ENCODE results near the gene PHLPP1. TPM values are rescaled to one million over a fixed set of nuclear protein-coding genes. Genes with fewer than 3 reads are reported as not detected.
"Not testable (repeated sequence)": the region's sequence is repeated elsewhere in the genome, so short reads cannot be mapped to it uniquely, and the experiment has no call there.

PHLPP1 gene
- total RNA-seq, 1 donor from 2014 or later: 5.1 TPM

DNA sequence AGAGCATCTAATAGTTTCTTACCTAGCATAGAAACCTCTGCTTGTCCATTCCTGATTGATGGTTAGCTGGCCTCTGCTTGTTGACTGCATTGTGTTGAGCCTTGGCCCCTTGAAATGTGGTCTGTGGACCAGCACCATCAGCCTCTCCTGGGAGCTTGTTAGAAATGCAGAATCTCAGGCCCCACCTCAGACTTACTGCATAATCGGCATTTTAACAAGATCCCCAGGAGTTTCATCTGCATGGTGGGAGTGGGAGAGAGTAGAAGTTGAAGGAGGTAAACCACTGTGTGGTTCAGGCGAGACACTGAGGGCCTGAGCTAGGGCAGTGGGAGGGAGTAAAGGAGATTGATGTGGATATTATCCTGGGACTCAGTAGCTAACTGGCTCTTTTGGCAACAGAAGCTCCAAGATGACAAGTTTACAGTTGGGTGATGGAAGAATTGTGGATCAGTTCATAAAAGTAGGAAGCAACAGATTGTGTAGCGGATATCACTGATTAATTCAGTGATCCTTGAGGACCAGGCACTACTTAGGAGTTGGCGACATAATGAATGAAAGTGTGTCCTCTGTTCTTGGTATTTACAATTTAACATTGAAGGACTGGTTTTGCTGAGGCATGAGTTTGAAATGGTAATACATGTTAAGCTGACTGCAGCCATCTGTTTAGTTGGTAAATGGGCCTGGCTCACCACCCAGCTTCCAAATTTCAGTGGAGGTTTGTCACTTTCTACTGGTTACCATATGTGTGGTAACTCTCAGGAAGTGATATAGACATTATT lies 20.9 kb downstream of the PHLPP1 start:
- intact Hi-C loops (cut with DNase I): no loop called here
- no peak for ATAC-seq

DNA sequence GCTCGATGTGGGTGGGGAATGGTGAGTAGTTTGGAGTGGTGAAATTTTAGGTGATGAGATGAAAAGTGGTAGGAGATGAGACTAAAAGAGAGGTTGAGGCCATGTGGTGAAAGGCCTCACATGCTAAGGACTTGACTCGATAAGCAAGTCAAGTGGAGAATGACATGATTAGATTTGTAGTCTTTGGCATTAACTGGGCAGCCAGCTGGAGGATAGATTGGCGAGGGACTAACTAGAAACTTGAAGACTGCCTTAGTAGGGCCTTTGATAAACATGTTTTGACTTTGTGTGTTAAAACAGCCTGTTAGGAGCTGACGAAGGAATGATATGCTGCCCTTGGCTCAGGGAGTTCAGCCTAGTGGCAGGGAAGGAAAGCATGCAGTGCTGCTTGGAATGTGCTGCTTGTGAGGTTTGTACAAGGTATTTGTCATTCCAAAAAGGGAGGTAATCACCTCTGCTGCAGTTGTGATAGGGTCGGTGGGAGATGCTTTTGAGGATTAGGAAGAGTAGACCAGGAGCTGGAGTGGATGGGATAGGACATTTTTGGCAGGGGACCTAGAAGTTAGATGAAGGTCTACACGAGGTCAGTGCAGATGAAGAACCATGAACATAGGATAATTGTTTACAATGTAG lies 22.0 kb downstream of the PHLPP1 start:
- intact Hi-C loops (cut with DNase I): no loop called here
- no peak for DNase-seq (ENCODE audit: missing footprints)
- no peak for ATAC-seq

More for the DNA sequence above, 20.9 kb downstream of the PHLPP1 start:
- DNase-seq (ENCODE audit: missing footprints): no peak

DNA sequence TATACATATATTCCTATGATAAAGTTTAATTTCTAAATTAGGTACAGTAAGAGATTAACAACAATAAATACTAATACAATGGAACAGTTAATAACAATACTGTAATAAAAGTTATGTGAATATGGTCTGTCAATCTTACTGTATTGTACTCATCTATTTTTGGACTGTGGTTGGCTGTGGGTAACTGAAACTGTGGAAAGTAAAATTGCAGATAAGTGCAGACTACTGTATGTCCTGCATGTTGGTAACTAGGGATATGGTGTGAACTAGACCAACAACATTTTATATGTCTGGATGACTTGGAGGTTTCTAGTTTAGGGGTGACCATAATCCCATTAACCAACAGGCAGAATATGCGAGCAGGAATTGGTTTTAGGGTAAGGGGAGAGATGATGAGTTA lies 23.3 kb downstream of the PHLPP1 start:
- ATAC-seq (no peak), DNase-seq (ENCODE audit: missing footprints) (no peak)
- intact Hi-C loops (cut with DNase I): no loop called here

DNA sequence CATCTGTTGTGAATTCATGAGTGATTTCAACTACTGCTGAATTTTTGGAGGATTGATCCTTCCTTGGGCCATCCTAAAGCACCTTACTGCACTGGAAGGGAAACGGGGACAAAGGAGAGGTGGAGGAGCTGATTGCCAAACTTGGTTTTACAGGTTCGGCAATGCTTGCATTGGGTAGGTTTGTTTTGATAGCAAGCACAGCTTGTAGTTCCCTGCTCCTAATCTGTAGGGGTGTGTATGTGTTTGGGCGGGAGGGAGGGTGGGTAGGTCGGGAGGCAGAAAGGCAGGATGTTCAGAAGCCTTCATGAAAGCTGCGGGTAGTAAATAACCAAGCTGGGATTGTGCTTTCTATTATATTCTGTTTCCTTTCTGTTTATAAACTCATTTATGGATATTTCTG lies 24.6 kb downstream of the PHLPP1 start:
- no peak for DNase-seq (ENCODE audit: missing footprints)
- ATAC-seq: no peak
- intact Hi-C loops (cut with DNase I): no loop called here

DNA sequence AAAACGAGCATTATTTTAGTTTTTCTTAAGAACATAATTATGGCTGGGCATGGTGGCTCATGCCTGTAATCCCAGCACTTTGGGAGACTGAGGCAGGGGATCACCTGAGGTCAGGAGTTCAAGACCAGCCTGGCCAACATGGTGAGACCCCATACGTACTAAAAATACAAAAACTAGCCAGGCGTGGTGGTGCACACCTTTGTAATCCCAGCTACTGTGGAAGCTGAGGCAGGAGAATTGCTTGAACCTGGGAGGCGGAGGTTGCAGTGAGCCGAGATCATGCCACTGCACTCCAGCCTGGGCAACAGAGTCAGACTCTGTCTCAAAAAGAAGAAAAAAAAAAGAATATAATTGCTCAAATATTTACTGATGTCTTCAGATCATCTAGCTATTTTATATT lies 25.3 kb downstream of the PHLPP1 start:
- intact Hi-C loops (cut with DNase I); DNase-seq (ENCODE audit: missing footprints); ATAC-seq: not testable (repeated sequence)

DNA sequence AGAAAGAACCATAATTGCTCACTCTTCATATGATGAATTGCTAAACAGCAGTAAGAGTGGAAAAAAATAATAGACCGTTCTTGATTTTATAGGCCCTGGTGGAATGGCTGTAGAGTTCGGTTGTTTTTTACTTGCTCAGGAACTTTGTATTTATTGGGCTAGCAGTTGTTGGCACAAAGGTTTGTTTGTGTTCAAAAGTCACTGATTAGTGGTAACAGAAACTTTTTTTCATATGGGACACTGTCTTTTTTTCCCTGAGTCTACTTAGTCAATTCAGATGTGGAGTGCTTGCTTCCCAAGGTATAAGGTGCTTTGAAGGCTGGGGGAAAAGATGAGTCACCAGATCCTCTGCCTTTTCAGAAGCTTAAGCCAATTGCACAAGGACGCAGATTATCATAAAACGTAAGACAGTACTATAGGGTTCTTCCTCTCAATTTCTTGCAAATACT lies 25.8 kb downstream of the PHLPP1 start:
- no peak for DNase-seq (ENCODE audit: missing footprints)
- ATAC-seq: no peak
- intact Hi-C loops (cut with DNase I): no loop called here

DNA sequence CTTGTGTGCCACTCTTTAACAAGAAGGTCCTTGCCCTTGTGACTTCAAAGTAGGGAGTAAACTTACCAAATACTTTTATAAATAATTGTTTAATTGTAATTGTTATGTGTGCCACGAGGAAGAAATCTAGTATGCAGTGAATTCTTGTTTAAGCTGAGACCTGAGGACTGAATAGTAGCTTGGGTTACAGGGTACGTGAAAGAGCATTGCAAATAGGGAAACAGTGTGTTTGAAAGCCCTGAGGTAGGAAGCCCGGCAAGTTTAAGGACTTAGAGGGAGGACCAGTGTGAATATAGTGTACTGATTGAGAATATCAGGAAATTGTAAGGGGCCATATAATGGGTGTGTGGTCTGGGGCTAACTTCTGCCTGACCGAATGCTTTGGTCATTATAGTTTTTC lies 26.2 kb downstream of the PHLPP1 start:
- DNase-seq (ENCODE audit: missing footprints) (no peak), ATAC-seq (no peak)
- intact Hi-C loops (cut with DNase I): no loop called here

DNA sequence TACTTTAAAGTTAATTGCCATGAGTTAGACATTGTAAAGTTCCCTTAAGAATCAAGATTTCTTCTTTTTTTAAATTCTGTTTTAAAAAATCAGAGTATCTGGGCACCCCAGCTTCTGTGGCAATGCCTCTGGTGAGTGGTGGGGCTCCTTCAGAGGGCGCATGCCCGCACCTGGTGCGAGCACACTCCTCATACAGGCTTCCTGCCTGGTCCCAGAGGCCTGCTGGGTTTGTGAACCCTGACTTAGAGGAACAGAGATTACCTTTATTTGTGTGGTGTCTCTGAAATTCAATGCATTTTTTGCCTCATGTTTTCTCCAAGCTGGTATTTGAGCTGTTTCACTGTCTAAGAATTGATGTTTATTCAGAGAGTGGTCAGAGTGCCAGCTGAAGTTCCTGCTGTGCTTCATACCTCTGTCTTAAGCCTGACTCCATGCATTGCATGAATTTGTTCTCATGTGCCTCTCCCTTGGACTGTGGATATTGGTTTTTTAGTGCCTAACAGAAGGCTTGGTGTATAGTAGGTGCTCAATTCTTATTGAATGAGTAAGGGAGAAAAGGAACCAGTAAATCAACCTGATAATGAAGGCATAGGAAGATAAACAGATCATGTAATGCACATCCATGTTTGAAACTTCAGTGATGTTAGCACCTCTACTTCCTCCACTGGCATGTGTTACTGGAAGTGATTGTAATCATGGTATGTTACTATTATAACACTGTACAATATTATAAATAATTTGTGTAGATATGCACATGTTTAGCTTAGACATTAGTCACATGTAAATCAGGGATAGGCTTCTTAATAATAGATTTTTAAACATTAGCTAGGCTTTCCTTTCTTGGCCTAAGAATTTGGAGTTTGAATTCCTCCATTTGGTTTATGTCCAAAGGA lies 29.0 kb downstream of the PHLPP1 start:
- intact Hi-C loops (cut with DNase I): no loop called here
- ATAC-seq: no peak
- no peak for DNase-seq (ENCODE audit: missing footprints)

DNA sequence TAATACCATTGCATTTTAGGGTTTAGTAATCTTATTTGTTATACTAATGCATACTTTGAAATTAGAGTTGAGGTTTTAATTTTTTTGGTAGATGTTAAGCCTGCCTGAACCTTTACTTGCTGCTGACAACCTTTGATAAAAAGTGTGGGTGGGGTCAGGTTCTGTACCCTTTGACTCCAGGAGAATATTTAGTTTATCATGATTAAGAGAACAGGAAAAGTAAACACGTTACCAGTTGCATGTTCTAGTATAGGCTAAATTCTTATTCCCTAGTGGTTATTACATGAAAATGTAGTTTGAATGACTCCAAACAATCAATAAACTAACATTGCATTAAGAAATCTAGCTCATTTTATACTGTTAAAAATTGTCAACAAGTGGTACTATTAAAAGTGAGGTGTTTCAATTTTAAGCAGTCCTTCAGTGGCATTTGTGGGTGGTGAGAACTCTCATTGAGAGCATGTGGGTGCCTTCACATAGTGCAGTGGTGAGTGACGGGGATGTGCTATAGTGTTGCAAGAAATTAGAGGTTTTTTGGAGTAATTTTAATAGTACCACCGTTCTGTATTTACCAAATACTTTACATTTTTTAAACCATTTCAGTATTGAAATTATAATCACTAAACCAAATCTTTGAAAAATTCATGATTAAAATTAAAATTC lies 29.9 kb downstream of the PHLPP1 start:
- DNase-seq (ENCODE audit: missing footprints) (no peak), ATAC-seq (no peak)
- intact Hi-C loops (cut with DNase I): no loop called here

DNA sequence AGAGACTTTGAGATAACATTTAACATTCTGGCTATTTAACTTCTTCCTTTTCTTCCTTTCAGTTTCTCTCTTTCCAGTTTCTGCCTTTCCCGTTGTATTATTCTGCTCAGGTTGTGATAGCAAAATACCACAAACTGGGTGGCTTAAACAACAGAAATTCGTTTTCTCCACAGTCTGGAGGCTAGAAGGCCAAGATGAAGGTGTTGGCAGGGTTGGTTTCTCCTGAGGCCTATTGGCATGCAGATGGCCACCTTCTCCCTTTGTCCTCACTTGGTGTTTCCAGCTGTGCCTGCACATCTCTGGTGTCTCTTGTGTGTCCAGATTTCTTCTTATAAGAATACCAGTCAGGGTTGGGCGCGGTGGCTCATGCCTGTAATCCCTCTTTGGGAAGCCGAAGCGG lies 34.0 kb downstream of the PHLPP1 start:
- intact Hi-C loops (cut with DNase I): no loop called here
- DNase-seq (ENCODE audit: missing footprints) (no peak), ATAC-seq (no peak)

DNA sequence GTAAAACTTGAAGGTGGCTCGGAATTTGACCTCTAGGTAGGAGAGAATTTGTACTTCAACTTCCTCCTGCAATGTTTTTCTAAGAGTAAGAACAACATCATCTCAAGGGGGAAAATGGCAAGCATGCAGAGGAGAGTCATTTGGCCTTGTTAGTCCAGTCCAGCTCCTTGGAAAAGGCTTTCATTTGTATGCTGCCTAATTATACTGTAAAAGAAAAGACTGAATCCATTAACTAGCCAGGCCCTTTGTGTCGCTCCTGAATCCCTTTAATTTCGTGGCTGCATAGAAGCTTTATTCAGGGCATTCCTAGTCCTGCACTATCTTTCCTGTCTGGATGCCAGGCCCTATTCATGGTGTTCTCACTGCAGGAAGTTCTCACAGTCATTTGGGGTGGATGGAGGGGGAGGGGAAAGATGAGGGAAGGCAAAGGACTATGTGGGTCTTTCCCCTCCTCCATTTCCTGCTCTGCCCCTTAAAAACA lies 36.0 kb downstream of the PHLPP1 start:
- peak; percentile 63 for ATAC-seq
- intact Hi-C loops (cut with DNase I): no loop called here

DNA sequence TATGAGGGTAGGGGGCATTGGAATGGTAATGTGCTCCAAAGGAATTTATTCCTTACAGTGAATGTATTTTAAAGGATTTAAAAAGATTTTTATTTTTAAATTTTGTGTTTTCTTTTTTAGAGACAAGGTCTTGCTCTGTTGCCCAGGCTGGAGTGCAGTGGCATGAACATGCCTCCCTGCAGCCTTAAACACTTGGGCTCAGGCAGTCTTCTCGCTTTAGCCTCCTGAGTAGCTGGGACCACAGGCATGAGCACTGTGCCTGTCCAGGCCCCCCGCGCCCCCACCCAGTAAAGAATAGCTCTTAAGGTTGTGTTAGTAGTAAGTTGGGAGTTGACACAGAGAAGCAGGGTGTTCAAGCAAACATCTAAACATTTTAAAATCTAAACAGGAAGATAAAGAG lies 36.6 kb downstream of the PHLPP1 start:
- no peak for ATAC-seq
- no peak for DNase-seq (ENCODE audit: missing footprints)
- intact Hi-C loops (cut with DNase I): no loop called here

More for the DNA sequence above, 36.0 kb downstream of the PHLPP1 start:
- DNase-seq (ENCODE audit: missing footprints): no peak

DNA sequence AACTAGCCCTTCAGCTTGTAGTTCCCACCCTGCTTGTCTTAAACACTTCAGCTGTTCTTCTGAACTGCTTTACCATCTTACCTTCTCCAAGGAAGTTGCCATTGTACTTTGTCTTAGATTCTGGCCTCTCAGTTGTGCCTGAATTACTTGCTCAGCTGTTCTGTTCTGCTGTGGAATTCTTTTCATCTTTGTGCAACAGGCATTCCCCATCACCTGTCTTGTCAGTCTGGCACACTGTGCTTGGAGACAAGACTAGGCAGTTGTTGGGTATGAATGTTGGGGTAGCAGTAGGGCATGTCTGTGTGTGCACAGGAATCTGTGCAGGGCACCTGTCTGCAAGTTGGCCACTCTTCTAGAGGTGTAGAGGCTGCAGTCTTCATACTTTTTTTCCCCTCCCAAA lies 38.7 kb downstream of the PHLPP1 start:
- intact Hi-C loops (cut with DNase I): no loop called here

DNA sequence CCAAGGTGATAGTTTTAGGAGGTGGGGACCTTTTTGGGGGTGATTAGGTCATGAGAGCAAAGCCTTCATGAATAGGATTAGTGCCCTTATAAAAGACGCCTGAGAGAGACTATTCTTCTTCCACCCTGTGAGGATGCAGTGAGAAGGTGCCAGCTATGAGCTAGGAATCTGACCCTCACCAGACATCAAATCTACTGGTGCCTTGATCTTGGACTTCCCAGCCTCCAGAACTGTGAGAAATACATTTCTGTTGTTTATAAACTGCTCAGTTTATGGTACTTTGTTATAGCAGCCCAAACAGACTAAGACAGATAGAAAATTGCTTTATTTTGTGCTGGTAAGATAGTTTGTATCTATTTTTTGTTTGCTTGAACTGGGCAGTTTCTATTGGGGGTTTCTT lies 40.1 kb downstream of the PHLPP1 start:
- intact Hi-C loops (cut with DNase I): no loop called here

More for the DNA sequence above, 38.7 kb downstream of the PHLPP1 start:
- DNase-seq (ENCODE audit: missing footprints) (no peak), ATAC-seq (no peak)

DNA sequence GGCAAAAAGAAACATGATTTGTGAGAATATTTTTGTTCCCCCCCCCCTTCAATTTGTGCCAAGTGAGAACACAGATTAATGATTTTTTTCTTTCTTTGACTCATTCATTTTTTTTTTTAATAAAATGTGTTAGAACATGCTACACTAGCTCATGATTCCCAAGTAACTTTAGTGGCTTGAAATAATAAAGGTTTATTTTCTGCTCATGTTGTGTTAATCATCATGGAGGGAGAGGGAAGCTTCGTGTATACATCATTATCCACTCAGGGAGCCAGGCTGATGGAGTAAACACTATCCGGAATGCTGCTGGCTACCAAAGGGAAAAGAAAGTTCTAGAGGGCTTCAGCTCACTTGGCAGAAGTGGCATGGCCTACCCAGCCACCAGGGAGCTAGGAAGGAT lies 40.6 kb downstream of the PHLPP1 start:
- intact Hi-C loops (cut with DNase I): no loop called here
- ATAC-seq (no peak), DNase-seq (ENCODE audit: missing footprints) (no peak)

More for the DNA sequence above, 40.1 kb downstream of the PHLPP1 start:
- DNase-seq (ENCODE audit: missing footprints) (no peak), ATAC-seq (no peak)

DNA sequence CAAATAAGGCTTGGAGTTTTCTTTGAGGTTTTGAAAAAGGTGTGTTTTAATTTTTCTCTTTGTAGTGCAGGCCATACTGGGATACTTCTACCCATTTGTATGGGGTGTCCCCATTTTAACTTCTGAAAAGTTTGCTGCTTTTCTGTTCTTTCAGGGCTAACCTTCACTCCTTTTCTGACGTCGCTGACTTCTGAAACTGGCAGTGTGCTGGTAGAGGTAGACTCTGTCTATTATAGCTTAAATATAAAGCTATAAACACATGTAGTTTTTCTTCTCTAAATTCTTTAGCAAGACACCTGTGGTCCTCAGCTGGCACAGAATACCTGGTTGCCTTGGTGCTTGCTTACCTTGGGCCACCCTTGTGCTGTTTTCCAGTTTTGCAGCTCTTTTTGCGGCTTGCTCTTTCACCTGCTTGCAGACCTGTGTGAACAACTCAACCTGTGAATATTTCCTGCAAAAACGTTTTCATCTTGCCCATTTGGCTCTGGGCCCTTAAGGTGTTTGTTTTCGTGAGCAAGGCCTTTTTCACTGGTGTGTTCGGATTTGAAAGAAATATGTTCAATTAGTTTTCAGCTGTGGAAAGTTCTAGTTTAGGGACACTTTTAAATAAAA lies 42.2 kb downstream of the PHLPP1 start:
- no peak for DNase-seq (ENCODE audit: missing footprints)
- intact Hi-C loops (cut with DNase I): no loop called here

DNA sequence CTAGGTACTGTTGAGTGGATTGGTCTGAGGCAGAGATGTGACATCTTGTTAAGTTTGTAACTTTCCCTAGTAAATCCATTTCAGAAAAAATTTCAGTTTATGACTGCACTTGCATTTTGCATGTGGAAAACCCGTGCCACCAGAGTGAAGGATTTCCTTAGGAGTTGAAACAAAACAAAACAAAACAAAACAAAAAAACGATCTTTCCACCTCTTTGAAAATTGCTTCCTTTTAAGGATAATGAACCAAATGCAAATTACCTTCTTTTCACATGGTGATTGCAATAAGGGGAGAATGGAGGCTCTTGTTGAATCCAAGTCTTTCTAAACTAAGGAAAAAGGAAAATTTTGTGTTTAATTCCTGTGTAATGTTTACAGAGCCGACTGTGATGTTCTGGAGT lies 43.2 kb downstream of the PHLPP1 start:
- ATAC-seq (no peak), DNase-seq (ENCODE audit: missing footprints) (no peak)
- intact Hi-C loops (cut with DNase I): no loop called here

More for the DNA sequence above, 42.2 kb downstream of the PHLPP1 start:
- ATAC-seq: no peak

DNA sequence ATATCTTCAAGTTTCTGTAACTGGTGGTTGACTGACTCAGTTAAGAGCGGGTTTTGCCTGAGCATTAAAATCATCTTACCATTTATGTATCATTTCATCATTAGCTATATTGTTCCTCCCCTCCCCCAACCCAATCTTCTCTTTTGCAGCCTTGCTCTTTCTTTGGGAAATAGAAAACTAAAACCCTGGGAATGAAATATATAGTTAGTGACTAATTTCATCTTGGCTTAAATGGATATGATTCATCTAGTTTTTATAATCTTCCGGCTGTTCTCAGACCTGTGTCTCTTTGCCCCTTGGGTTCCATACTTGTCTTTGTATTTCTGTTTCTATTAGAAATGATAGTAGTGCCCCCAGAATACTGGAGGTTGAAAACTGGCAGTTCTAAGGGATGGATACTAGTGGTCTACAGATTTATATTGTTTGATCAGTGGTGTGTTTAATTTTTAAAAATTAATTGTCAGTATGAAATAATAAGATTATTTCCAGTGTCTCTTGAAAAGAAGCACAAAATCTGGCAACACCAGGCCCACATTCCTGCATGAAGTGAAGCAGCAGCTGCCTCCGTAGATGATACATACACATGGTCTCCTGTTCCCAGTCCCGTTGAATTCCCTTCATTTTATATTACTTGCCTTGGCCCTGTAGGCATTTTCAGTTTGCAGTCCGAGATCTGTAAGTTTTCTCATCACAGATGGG lies 44.5 kb downstream of the PHLPP1 start:
- DNase-seq (ENCODE audit: missing footprints): no peak
- intact Hi-C loops (cut with DNase I): no loop called here
- no peak for ATAC-seq

Data from Right ventricle myocardium inferior (tissue), 1 donor.